Neural crest cell (in vitro differentiated cells): ENCODE data around the gene GPR15LG. TPM values are rescaled to one million over a fixed set of nuclear protein-coding genes. Genes with fewer than 3 reads are reported as not detected.
"Not testable (repeated sequence)": the region's sequence is repeated elsewhere in the genome, so short reads cannot be mapped to it uniquely, and the experiment has no call there.

Source experiments
- DNase-seq: peaks from one replicate; pipeline ENCODE4 v3.0.0; 2021; ENCODE audit warnings: low read depth, mixed read lengths, low spot score
- H3K27ac Mint-ChIP-seq: one replicate; pipeline ENCODE4 v1.8.0; 2021; ENCODE audit warnings: mild to moderate bottlenecking, mixed read lengths; ENCODE audit not compliant: unreplicated experiment
- H3K27me3 Mint-ChIP-seq: 2 replicates; pipeline ENCODE4 v1.8.0; 2021; ENCODE audit warnings: low read depth, mild to moderate bottlenecking, mixed read lengths
- H3K36me3 Mint-ChIP-seq: 2 replicates; pipeline ENCODE4 v1.8.0; 2021; ENCODE audit warnings: low read depth, mild to moderate bottlenecking, mixed read lengths
- H3K4me1 Mint-ChIP-seq: 2 replicates; pipeline ENCODE4 v1.8.0; 2021; ENCODE audit warnings: mixed read lengths
- H3K4me3 Mint-ChIP-seq: one replicate; pipeline ENCODE4 v1.8.0; 2021; ENCODE audit warnings: mild to moderate bottlenecking, mixed read lengths
- H3K9me3 Mint-ChIP-seq: 2 replicates; pipeline ENCODE4 v1.8.0; 2021; ENCODE audit warnings: mixed read lengths
- total RNA-seq: library from RNA; stranded (reverse); gene quantifications from 2 replicates; pipeline ENCODE4 v1.2.1, GENCODE V29; 2021
- TF ChIP-seq, protein P1 (sequence below): fragments of 200-600 bp; sonication (generic); conservative IDR thresholded peaks from 2 replicates; pipeline ENCODE4 v1.5.0; 2021; ENCODE audit warnings: antibody characterized with exemption, mild to moderate bottlenecking

GPR15LG gene
- total RNA-seq, 1 donor from 2014 or later = not detected

DNA sequence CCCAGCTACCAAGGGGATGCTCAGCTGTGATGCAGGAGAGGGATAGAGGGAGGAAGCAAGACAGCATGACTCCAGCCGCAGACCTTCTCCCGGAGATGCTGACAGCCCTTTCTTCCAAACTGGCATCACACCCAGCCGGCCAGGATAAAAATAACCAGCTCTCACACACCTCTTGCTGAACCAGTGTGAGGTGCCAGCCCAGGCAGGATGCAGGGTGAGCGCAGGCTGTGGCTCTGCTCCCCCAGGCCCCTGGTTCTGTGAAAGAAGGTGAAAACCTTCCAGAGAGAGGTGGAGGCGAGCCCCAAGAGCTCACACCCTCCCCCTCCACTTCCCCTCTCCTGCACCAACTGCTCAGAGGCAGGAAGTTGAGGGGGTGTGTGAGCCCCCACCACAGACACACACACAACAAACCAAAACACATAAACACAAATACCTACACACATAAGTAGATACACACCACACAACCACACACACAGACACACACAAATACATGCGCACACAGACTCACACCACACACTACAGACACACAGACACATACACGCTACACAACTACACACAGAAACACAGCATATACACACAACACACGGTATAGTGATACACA lies 4.0 kb downstream of the GPR15LG start:
- TF ChIP-seq, protein P1, sequence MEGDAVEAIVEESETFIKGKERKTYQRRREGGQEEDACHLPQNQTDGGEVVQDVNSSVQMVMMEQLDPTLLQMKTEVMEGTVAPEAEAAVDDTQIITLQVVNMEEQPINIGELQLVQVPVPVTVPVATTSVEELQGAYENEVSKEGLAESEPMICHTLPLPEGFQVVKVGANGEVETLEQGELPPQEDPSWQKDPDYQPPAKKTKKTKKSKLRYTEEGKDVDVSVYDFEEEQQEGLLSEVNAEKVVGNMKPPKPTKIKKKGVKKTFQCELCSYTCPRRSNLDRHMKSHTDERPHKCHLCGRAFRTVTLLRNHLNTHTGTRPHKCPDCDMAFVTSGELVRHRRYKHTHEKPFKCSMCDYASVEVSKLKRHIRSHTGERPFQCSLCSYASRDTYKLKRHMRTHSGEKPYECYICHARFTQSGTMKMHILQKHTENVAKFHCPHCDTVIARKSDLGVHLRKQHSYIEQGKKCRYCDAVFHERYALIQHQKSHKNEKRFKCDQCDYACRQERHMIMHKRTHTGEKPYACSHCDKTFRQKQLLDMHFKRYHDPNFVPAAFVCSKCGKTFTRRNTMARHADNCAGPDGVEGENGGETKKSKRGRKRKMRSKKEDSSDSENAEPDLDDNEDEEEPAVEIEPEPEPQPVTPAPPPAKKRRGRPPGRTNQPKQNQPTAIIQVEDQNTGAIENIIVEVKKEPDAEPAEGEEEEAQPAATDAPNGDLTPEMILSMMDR = no peak
- Mint-ChIP-seq H3K4me3 (no peak overlapping the region), H3K4me1 (no peaks in the 10 kb centered on the region), H3K27me3 (no peaks in the 10 kb centered on the region), H3K27ac (no peak overlapping the region), H3K9me3 (no peaks in the 10 kb centered on the region), H3K36me3 (no peaks in the 10 kb centered on the region)
- DNase-seq = no peak

DNA sequence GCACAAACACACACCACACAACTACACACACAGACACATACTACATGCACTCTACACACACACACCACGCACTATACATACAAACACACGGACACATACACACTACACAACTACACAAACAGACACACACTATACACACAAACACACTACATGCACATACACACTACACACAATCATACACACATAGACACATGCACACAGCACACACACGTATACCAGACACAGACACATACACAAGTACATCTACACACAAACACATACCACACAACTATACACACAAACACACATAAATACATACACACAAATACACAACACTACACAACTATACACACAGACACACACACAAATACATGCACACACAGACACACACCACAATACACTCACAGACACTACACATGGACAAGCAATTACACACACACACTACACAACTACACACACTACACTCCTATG lies 4.6 kb downstream of the GPR15LG start:
- Mint-ChIP-seq H3K36me3 (no peaks in the 10 kb centered on the region), H3K4me1 (no peaks in the 10 kb centered on the region), H3K4me3 (no peak overlapping the region), H3K27me3 (no peaks in the 10 kb centered on the region), H3K27ac (no peak overlapping the region), H3K9me3 (no peaks in the 10 kb centered on the region)
- no peak for DNase-seq
- TF ChIP-seq, protein P1 = no peak

GRCh38 chr10:84179059-84179710 lies 5.6 kb downstream of the GPR15LG start:
- H3K4me3 Mint-ChIP-seq = no peak overlapping the region

DNA sequence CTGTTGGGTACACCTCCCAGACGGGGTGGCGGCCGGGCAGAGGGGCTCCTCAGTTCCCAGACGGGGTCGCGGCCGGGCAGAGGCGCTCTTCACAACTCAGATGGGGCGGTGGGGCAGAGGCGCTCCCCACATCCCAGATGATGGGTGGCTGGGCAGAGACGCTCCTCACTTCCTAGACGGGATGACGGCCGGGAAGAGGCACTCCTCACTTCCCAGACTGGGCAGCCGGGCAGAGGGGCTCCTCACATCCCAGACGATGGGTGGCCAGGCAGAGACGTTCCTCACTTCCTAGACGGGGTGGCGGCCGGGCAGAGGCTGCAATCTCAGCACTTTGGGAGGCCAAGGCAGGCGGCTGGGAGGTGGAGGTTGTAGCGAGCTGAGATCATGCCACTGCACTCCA lies 6.8 kb downstream of the GPR15LG start:
- not testable (repeated sequence) for H3K27ac Mint-ChIP-seq, H3K4me3 Mint-ChIP-seq, H3K4me1 Mint-ChIP-seq, DNase-seq, H3K36me3 Mint-ChIP-seq, H3K9me3 Mint-ChIP-seq, H3K27me3 Mint-ChIP-seq

More at GRCh38 chr10:84179059-84179710, 5.6 kb downstream of the GPR15LG start:
- no peaks in the 10 kb centered on the region for H3K36me3 Mint-ChIP-seq
- no peaks in the 10 kb centered on the region for H3K27me3 Mint-ChIP-seq
- TF ChIP-seq, protein P1 = no peak
- no peak overlapping the region for H3K27ac Mint-ChIP-seq
- DNase-seq = no peak
- no peaks in the 10 kb centered on the region for H3K9me3 Mint-ChIP-seq
- H3K4me1 Mint-ChIP-seq = no peaks in the 10 kb centered on the region

- Mint-ChIP-seq H3K36me3 (no peaks in the 10 kb centered on the region), H3K4me3 (no peak overlapping the region)
Measured at GRCh38 chr10:84181631-84182030, 8.0 kb downstream of the GPR15LG start.

GRCh38 chr10:84184517-84184916 lies 10.9 kb downstream of the GPR15LG start:
- TF ChIP-seq, protein P1 = no peak
- no peak overlapping the region for H3K27ac Mint-ChIP-seq
- H3K36me3 Mint-ChIP-seq = no peaks in the 10 kb centered on the region
- no peaks in the 10 kb centered on the region for H3K4me1 Mint-ChIP-seq
- DNase-seq = no peak
- no peaks in the 10 kb centered on the region for H3K9me3 Mint-ChIP-seq
- peaks cover 3% of the 10 kb centered on the region for H3K27me3 Mint-ChIP-seq
- no peak overlapping the region for H3K4me3 Mint-ChIP-seq

More at GRCh38 chr10:84181631-84182030, 8.0 kb downstream of the GPR15LG start:
- H3K27ac Mint-ChIP-seq = no peak overlapping the region
- TF ChIP-seq, protein P1 = no peak
- H3K4me1 Mint-ChIP-seq = no peaks in the 10 kb centered on the region
- H3K27me3 Mint-ChIP-seq = no peaks in the 10 kb centered on the region
- DNase-seq = no peak
- H3K9me3 Mint-ChIP-seq = no peaks in the 10 kb centered on the region
